Lower lobe of right lung (tissue), 2 donors: ENCODE measurements around the gene SLC29A3. TPM values are rescaled to one million over a fixed set of nuclear protein-coding genes. Genes with fewer than 3 reads are reported as not detected.

Source experiments
- ATAC-seq, 2 donors: fragments of 200-7000 bp; cut with Tn5 transposase; one replicate each; pipeline ENCODE4 v1.9.1; 2020 to 2022; ENCODE audit warnings: mild to moderate bottlenecking in 2 of 2, moderate library complexity in 2 of 2
- DNase-seq: peaks from one replicate; pipeline ENCODE4 v3.0.0-alpha.2; 2020
- H3K27ac ChIP-seq: fragments of 200-600 bp; one replicate; pipeline ENCODE4 v1.8.0; 2022
- H3K27me3 ChIP-seq: fragments of 200-600 bp; one replicate; pipeline ENCODE4 v1.8.0; 2022; ENCODE audit warnings: low read depth
- H3K36me3 ChIP-seq: fragments of 200-600 bp; one replicate; pipeline ENCODE4 v1.8.0; 2022; ENCODE audit warnings: mild to moderate bottlenecking
- H3K4me1 ChIP-seq: fragments of 200-600 bp; one replicate; pipeline ENCODE4 v1.8.0; 2022
- H3K4me3 ChIP-seq: fragments of 200-600 bp; one replicate; pipeline ENCODE4 v1.8.0; 2022; ENCODE audit warnings: mild to moderate bottlenecking
- H3K9me3 ChIP-seq: fragments of 200-600 bp; one replicate; pipeline ENCODE4 v1.8.0; 2022
- intact Hi-C: fragments of 100-400 bp; cut with DNase I; formaldehyde crosslinking; loops from one replicate; pipeline ENCODE4 v1.11.0; 2022
- total RNA-seq: library from RNA; stranded (reverse); fragmentation: NEBNext Ultra II Directional; extraction: Animal tissue kit (Norgen Biotek cat#: 25700); gene quantifications from one replicate; pipeline ENCODE4 v1.2.1, GENCODE V29; 2021
- TF ChIP-seq, protein P1 (sequence below): fragments of 200-600 bp; IDR thresholded peaks from one replicate; pipeline ENCODE4 v1.8.0; 2022; ENCODE audit warnings: antibody characterized with exemption, mild to moderate bottlenecking
- donor health status: DM: no; HTN: yes; CAD: no; lungs with severe emphysema.

The SLC29A3 gene
- total RNA-seq, 1 donor from 2014 or later, result 13.2 TPM

DNA sequence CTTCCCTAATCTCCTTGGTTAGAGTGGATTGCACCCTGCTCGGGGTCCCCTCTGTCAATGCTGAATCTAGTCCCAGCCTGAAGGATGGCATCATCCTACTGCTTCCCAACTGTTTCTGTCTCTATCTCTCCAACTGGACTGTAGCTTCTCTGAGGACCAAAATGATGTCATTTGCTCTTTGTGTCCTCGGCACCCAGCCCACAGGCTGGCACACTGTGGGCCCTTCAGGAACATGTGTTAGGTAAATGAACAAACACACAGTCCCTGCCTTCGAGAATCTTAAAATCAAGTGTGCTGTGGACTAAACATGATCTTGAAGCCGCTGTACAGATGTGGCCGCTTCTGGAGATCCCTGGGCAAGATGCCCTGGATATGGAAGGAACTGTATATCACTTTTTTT lies 72.6 kb downstream of the SLC29A3 start:
- H3K27me3 ChIP-seq, result peaks cover 24% of the 10 kb centered on the region
- DNase-seq, result no peak
- intact Hi-C loops, result no loop called here
- no peaks in the 10 kb centered on the region for H3K9me3 ChIP-seq
- H3K4me1 ChIP-seq, result no peaks in the 10 kb centered on the region
- no peak for ATAC-seq
- H3K4me3 ChIP-seq, result no peak overlapping the region
- no peak overlapping the region for H3K27ac ChIP-seq
- TF ChIP-seq, protein P1, sequence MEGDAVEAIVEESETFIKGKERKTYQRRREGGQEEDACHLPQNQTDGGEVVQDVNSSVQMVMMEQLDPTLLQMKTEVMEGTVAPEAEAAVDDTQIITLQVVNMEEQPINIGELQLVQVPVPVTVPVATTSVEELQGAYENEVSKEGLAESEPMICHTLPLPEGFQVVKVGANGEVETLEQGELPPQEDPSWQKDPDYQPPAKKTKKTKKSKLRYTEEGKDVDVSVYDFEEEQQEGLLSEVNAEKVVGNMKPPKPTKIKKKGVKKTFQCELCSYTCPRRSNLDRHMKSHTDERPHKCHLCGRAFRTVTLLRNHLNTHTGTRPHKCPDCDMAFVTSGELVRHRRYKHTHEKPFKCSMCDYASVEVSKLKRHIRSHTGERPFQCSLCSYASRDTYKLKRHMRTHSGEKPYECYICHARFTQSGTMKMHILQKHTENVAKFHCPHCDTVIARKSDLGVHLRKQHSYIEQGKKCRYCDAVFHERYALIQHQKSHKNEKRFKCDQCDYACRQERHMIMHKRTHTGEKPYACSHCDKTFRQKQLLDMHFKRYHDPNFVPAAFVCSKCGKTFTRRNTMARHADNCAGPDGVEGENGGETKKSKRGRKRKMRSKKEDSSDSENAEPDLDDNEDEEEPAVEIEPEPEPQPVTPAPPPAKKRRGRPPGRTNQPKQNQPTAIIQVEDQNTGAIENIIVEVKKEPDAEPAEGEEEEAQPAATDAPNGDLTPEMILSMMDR, result no peak
- H3K36me3 ChIP-seq, result no peaks in the 10 kb centered on the region

DNA sequence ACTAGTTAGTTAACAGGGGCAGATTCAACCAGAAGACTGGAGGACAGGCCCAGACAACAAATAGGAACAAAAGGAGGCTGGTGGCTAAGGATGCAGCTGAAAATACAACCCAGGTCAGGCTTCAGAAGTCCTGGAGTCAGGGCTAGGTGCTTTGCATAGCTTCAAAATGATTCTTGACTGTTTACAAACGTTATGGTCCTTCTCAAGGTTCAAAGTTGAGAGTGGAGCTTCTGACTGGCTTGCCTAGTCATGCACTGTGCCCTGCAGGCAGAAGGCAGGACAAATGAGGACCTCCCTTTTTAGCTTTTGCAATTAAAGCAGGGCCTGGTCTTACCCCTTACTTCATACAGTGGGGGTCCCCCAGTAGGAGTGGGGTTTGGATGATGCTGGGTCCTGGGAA lies 73.2 kb downstream of the SLC29A3 start:
- intact Hi-C loops, result no loop called here
- ATAC-seq (no peak), DNase-seq (no peak)
- TF ChIP-seq, protein P1, result no peak
- H3K4me3 ChIP-seq, result no peak overlapping the region
- peaks cover 2% of the 10 kb centered on the region for H3K4me1 ChIP-seq
- H3K9me3 ChIP-seq, result no peaks in the 10 kb centered on the region
- no peak overlapping the region for H3K27ac ChIP-seq
- H3K36me3 ChIP-seq, result no peaks in the 10 kb centered on the region
- H3K27me3 ChIP-seq, result peaks cover 29% of the 10 kb centered on the region

DNA sequence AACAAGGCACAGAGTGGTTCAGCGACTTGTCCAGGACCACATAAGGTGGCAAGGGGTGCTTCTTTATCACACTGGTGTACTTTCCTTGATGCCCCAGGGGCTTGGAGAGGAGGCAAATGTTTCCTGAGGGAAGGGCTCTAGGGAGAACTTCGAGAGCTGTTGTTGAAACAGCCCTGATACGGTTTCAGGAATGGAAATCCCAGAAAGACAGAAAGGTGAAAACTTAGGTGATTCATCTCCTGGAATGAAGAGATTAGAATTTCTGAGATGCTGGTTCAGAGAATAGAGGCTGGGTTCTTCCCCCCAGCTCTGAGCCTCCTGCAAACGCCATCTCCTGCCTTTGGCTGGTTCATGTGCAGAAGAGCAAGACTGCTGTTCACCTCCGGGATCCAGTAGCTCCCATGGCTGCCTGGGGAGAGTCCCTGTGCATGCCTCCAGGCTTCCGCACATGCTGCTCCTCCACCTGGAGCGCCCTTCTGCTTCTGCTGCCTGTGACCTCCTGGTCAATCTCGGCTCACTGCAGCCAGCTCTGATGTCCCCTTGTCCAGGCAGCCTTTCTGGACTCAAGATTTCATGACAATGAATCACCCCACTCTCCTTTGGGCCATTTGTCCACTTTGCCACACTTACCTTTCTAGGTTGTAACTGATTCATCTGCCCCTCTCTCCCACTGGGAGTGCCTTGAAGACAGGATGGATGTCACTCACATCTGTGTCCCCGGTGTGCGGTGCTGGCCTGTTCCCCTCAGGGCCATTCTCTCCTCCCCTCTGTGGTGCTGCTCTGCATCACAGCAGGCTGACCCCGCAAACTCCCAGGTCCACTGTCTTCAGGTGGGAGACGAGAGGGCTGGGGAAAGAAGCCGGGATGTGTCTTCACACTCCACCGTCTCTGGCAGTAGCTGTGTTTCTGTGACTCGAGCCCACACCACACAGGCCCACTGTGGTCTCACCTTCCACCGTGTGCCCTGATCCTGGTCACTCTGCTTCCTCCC lies 74.0 kb downstream of the SLC29A3 start:
- TF ChIP-seq, protein P1, result no peak
- Histone ChIP-seq H3K4me1 (peaks cover 10% of the 10 kb centered on the region), H3K27me3 (peaks cover 37% of the 10 kb centered on the region), H3K36me3 (no peaks in the 10 kb centered on the region), H3K9me3 (no peaks in the 10 kb centered on the region), H3K27ac (no peak overlapping the region), H3K4me3 (no peak overlapping the region)
- ATAC-seq (no peak), DNase-seq (no peak)
- intact Hi-C loops, result no loop called here

DNA sequence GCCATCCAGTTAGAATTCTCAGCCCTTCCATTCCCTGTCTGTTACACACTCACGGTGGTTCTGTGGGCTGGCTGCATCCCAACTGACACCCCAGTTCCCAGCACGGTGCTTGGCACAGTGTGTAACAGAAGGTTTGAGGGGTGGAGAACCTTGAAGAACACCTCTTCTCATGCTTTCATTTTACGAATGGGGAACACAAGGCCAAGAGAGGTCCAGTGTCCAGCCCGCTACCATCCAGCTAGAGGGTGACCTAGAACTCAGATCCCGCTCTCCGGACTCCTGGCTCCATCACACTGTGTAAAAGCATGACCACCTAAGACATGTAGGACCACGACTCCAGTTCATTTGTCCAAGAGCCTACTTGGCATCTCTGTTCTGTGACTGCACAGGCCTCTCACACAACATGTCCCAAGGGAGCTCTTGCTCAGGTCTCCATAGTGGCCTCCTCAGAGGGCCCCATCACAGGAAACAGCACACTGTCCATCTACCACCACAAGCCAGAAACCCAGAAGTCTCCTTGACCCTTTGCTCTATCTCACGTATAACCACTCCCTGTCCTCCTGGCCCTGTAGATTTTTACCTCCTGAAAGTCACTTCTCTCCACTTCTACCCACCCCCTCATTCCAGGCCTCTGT lies 74.9 kb downstream of the SLC29A3 start:
- TF ChIP-seq, protein P1, result no peak
- ATAC-seq, result no peak
- Histone ChIP-seq H3K9me3 (no peaks in the 10 kb centered on the region), H3K4me3 (no peak overlapping the region), H3K36me3 (no peaks in the 10 kb centered on the region), H3K4me1 (peaks cover 10% of the 10 kb centered on the region), H3K27ac (no peak overlapping the region), H3K27me3 (peaks cover 44% of the 10 kb centered on the region)
- intact Hi-C loops, result no loop called here
- DNase-seq, result no peak

DNA sequence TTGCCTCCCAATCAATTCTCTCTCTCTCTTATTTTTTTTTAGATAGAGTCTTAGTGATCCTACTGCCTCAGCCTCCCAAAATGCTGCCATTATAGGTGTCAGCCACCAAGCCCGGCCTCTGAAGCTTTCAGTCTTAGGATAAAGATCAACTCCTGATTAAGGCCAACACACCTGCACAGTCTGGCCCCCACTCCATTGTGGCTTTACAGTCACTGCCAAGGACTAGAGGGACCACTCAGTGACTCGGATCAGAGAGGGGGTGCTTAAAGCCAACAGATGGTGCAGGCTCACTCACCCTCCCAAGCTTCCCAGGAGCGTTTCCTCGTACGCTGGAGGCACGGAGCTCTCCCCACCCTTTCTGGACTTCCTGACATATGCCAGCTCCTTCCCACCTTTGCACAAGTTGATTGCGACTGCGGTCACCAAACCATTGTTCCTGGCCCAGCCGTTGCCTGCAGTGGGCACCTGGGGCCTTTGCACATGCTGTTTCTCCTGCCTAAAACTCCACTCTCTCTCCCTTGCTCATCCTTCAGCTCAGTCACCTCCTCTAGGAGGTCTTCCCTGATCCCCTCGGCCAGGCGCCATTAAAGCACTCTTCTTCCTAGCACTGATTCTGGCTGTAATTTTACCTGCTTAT lies 76.0 kb downstream of the SLC29A3 start:
- no peak overlapping the region for H3K4me3 ChIP-seq
- no peaks in the 10 kb centered on the region for H3K9me3 ChIP-seq
- no peak overlapping the region for H3K27ac ChIP-seq
- ATAC-seq (no peak), DNase-seq (no peak)
- H3K4me1 ChIP-seq, result peaks cover 10% of the 10 kb centered on the region
- H3K36me3 ChIP-seq, result no peaks in the 10 kb centered on the region
- TF ChIP-seq, protein P1, result no peak
- intact Hi-C loops, result no loop called here
- peaks cover 52% of the 10 kb centered on the region for H3K27me3 ChIP-seq
